HepG2 (cell line): Measurements from ENCODE around the gene PDHA1. TPM values are rescaled to one million over a fixed set of nuclear protein-coding genes. Genes with fewer than 3 reads are reported as not detected.

ENCODE experiments used
- ATAC-seq: fragments of 200-7000 bp; cut with Tn5 transposase; 3 replicates; pipeline ENCODE4 v1.9.1; 2020; ENCODE audit warnings: mild to moderate bottlenecking, moderate library complexity
- BruUV-seq: library from RNA; stranded (reverse); fragments of 400-500 nt; replicated peaks from 2 replicates; lab custom pipeline; 2021; lab: Mats Ljungman, UMichigan
- CTCF ChIA-PET: fragments of 300-600 bp; formaldehyde crosslinking; extraction: SDS; loops from one replicate; lab custom pipeline; 2021; ENCODE audit warnings: low total read pairs, inconsistent platforms, low intra/inter-chr PET ratio; lab: Yijun Ruan, JAX
- POLR2A ChIA-PET: fragments of 350-600 bp; sonication (Branson Sonifier 250); formaldehyde crosslinking; loops from one replicate; lab custom pipeline; 2020; ENCODE audit warnings: antibody characterized with exemption, inconsistent platforms; lab: Yijun Ruan, JAX
- DNase-seq: peaks from one replicate; pipeline ENCODE4 v3.0.0-alpha.2; 2015; ENCODE audit warnings: low spot score
- FAIRE-seq: peaks from 3 replicates; lab custom pipeline; 2011; peaks lifted over from hg19 to GRCh38; lab: Jason Lieb, UNC
- H2AFZ ChIP-seq: one replicate; pipeline ENCODE4 v1.6.1; 2011; ENCODE audit warnings: low read length, inconsistent platforms
- H3K27ac ChIP-seq: fragments of 300-600 bp; 3 replicates; pipeline ENCODE4 v1.8.0; 2011; ENCODE audit warnings: mixed run types, mild to moderate bottlenecking, mixed read lengths, low read length, inconsistent platforms; ENCODE audit not compliant: insufficient read depth; ENCODE audit errors: extremely low read length
- H3K27me3 ChIP-seq, 2 experiments: fragments of 200-600 bp in 1 of 2; 2 replicates in 1 of 2; 3 replicates in 1 of 2; pipeline versions ENCODE4 v1.6.0 to v1.8.0; 2011; ENCODE audit warnings: low read length in 2 of 2, mild to moderate bottlenecking in 2 of 2, moderate library complexity in 2 of 2, inconsistent platforms in 1 of 2; ENCODE audit not compliant: insufficient read depth in 2 of 2, control insufficient read depth in 1 of 2
- H3K36me3 ChIP-seq, 2 experiments: fragments of 200-600 bp in 1 of 2; replicated peaks in 1 of 2; 2 replicates in 1 of 2; 3 replicates in 1 of 2; pipeline versions ENCODE4 v1.5.1 to v1.8.0; 2011; ENCODE audit warnings: low read length in 2 of 2, inconsistent platforms in 1 of 2; ENCODE audit not compliant: insufficient read depth in 2 of 2, control insufficient read depth in 1 of 2
- H3K4me1 ChIP-seq: 2 replicates; pipeline ENCODE4 v1.5.1; 2012; ENCODE audit warnings: low read length, inconsistent platforms; ENCODE audit not compliant: insufficient read depth
- H3K4me2 ChIP-seq: 2 replicates; pipeline ENCODE4 v1.6.0; 2011; ENCODE audit warnings: low read depth, low read length, inconsistent platforms
- H3K4me3 ChIP-seq, 3 experiments: fragments of 200-600 bp in 1 of 3; sonication (generic), shearing (Covaris generic) in 1 of 3; replicated peaks in 1 of 3; 2 replicates each; pipeline ENCODE4 v1.5.1; 2011 to 2016; ENCODE audit warnings: low read length in 3 of 3, inconsistent platforms in 2 of 3, low read depth in 2 of 3, mild to moderate bottlenecking in 2 of 3, control low read depth in 1 of 3, mixed read lengths in 1 of 3; ENCODE audit not compliant: insufficient read depth in 1 of 3
- H3K79me2 ChIP-seq: one replicate; pipeline ENCODE4 v1.6.1; 2011; ENCODE audit warnings: low read length, inconsistent platforms; ENCODE audit not compliant: insufficient read depth
- H3K9ac ChIP-seq: 2 replicates; pipeline ENCODE4 v1.6.0; 2011; ENCODE audit warnings: mild to moderate bottlenecking, low read depth, low read length, inconsistent platforms; ENCODE audit not compliant: insufficient read depth
- H3K9me3 ChIP-seq: 2 replicates; pipeline ENCODE4 v1.5.1; 2012; ENCODE audit warnings: mild to moderate bottlenecking, low read length
- H4K20me1 ChIP-seq: 2 replicates; pipeline ENCODE4 v1.6.0; 2011; ENCODE audit warnings: inconsistent platforms, mild to moderate bottlenecking, low read length, moderate library complexity; ENCODE audit not compliant: insufficient read depth
- BRD4 ChIP-seq: sonication (generic); formaldehyde crosslinking; IDR thresholded peaks from 2 replicates; pipeline ENCODE4 v1.4.0; 2020; ENCODE audit warnings: missing genetic modification reagents
- ELK4 ChIP-seq: sonication (generic); formaldehyde crosslinking; IDR thresholded peaks from 2 replicates; pipeline ENCODE4 v1.9.0; 2021; ENCODE audit warnings: missing genetic modification reagents, borderline replicate concordance
- KLF13 ChIP-seq: sonication (generic); formaldehyde crosslinking; IDR thresholded peaks from 2 replicates; pipeline ENCODE4 v1.4.0; 2020; ENCODE audit warnings: mild to moderate bottlenecking, missing genetic modification reagents
- MIER2 ChIP-seq: IDR thresholded peaks from 2 replicates; pipeline ENCODE4 v1.6.1; 2016; ENCODE audit warnings: missing biosample characterization, missing genetic modification reagents
- RARA ChIP-seq: IDR thresholded peaks from 2 replicates; pipeline ENCODE4 v1.6.1; 2016; ENCODE audit warnings: missing genetic modification reagents, missing compliant biosample characterization
- REPIN1 ChIP-seq: sonication (generic); formaldehyde crosslinking; IDR thresholded peaks from 2 replicates; pipeline ENCODE4 v1.8.0; 2022; ENCODE audit warnings: missing genetic modification reagents, low read depth, mild to moderate bottlenecking, borderline replicate concordance
- ZNF276 ChIP-seq: sonication (generic); formaldehyde crosslinking; IDR thresholded peaks from 2 replicates; pipeline ENCODE4 v1.4.0; 2020; ENCODE audit warnings: mild to moderate bottlenecking, low read depth, missing genetic modification reagents
- ZNF335 ChIP-seq: sonication (generic); formaldehyde crosslinking; IDR thresholded peaks from 2 replicates; pipeline ENCODE4 v1.4.0; 2020; ENCODE audit warnings: missing genetic modification reagents
- WGBS: methylation state at CpG from one replicate; pipeline ENCODE4 v1.1.6; 2017; ENCODE audit warnings: low lambda C conversion rate; 5-methylcytosine and 5-hydroxymethylcytosine counted together
- in situ Hi-C: cut with HindIII; loops from 2 replicates; pipeline ENCODE4 v1.10.0; 2017; ENCODE audit warnings: low pct_unique_long_range_greater_than_20kb; ENCODE audit not compliant: extremely low pct_ligation_motif_present
- intact Hi-C: fragments of 100-400 bp; cut with micrococcal nuclease; formaldehyde crosslinking; loops from one replicate; pipeline ENCODE4 v1.10.0; 2022; ENCODE audit not compliant: unreplicated experiment
- polyA plus RNA-seq, 8 experiments: library from polyadenylated mRNA; depleted of rRNA in 3 of 8; stranded (reverse) in 7 of 8; unstranded in 1 of 8; fragments of >200 nt; fragmentation: Illumina TruSeq in 4 of 8; extraction: Trizol in 4 of 8; gene quantifications; 2 replicates each; pipeline versions ENCODE4 v1.2.1 to v1.2.3, GENCODE V29; 2011 to 2016; ENCODE audit warnings: low read depth in 4 of 8, missing spikeins in 1 of 8, mixed read lengths in 1 of 8; ENCODE audit not compliant: insufficient read depth in 1 of 8
- total RNA-seq, 5 experiments: library from RNA; depleted of rRNA; stranded (reverse); fragments of >200 nt; fragmentation: Illumina TruSeq; extraction: Trizol; gene quantifications; 2 replicates each; pipeline ENCODE4 v1.2.3, GENCODE V29; 2016; ENCODE audit warnings: low read depth in 1 of 5

PDHA1 gene
- total and polyA plus RNA-seq, 2 of the 13 experiments (the other 11 are each of a cell fraction or from before 2014, with no cell fraction given) = 177 to 249 TPM

DNA sequence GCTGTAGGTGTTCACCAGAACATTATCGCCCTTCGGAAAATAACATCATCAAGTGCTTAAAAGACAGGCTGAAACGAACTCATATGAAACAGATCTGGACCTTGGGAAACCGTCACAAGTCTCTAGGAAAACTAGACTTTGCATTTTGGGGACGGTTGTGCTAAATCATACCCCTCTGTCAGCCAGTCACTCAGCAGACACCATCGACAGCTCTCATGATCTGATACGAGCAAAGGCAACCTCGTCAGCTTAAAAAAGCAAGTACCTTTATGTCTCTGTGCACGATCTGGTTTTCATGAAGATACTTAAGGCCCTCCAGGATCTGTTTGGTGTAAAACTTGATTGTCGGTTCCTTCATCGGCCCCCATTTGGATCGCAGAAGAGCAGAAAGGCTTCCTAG lies 48.4 kb downstream of the PDHA1 start:
- no peaks in the 10 kb centered on the region for H4K20me1 ChIP-seq
- ChIA-PET POLR2A (no interaction called here), CTCF (no interaction called here)
- H3K9ac ChIP-seq = no peak overlapping the region
- FAIRE-seq (no peak), DNase-seq (no peak), ATAC-seq (no peak)
- no peak overlapping the region for H3K4me3 ChIP-seq
- 91% methylated on average over 12 of the region's 12 CpGs for WGBS
- no peak overlapping the region for H3K4me2 ChIP-seq
- intact Hi-C loops = no loop called here
- H3K27me3 ChIP-seq = no peaks in the 10 kb centered on the region
- H3K79me2 ChIP-seq = no peaks in the 10 kb centered on the region
- H2AFZ ChIP-seq = no peak overlapping the region
- no peaks in the 10 kb centered on the region; a peak in 1 of 5 replicates for H3K36me3 ChIP-seq
- no TSS peak for BruUV-seq
- H3K27ac ChIP-seq = no peak overlapping the region
- in situ Hi-C loops = no loop called here
- no peaks in the 10 kb centered on the region for H3K9me3 ChIP-seq
- H3K4me1 ChIP-seq = no peaks in the 10 kb centered on the region
- no peak for TF ChIP-seq ZNF276 (CRISPR knock-in tag)
- no peak for TF ChIP-seq RARA (CRISPR knock-in tag)
- no peak for TF ChIP-seq BRD4 (CRISPR knock-in tag)
- no peak for TF ChIP-seq MIER2
- TF ChIP-seq KLF13 (CRISPR knock-in tag) = no peak
- no peak for TF ChIP-seq REPIN1 (CRISPR knock-in tag)
- TF ChIP-seq ZNF335 (CRISPR knock-in tag) = no peak
- TF ChIP-seq ELK4 (CRISPR knock-in tag) = no peak
